HepG2 (cell line): ENCODE results near the gene RMRP. TPM values are rescaled to one million over a fixed set of nuclear protein-coding genes. Genes with fewer than 3 reads are reported as not detected.

Experiments used
- ARID5B ChIP-seq: IDR thresholded peaks from 2 replicates; pipeline ENCODE4 v1.4.0; 2020; ENCODE audit warnings: mild to moderate bottlenecking, missing genetic modification reagents
- ARNT2 ChIP-seq: sonication (generic); formaldehyde crosslinking; IDR thresholded peaks from 2 replicates; pipeline ENCODE4 v1.8.0; 2022; ENCODE audit warnings: mild to moderate bottlenecking, low read depth, missing genetic modification reagents, moderate library complexity
- EHMT2 ChIP-seq: fragments of 200-600 bp; sonication (generic); IDR thresholded peaks from 2 replicates; pipeline ENCODE4 v1.7.0; 2017; ENCODE audit warnings: antibody characterized with exemption, low read depth, low read length, borderline replicate concordance
- EP300 ChIP-seq, 3 experiments: sonication (generic) in 1 of 3; formaldehyde crosslinking in 1 of 3; IDR thresholded peaks; 2 replicates each; pipeline versions ENCODE4 v1.5.1 to v1.6.1; 2011 to 2020; ENCODE audit warnings: low read depth in 2 of 3, low read length in 2 of 3, borderline replicate concordance in 1 of 3, improper control_type of control experiment in 1 of 3, mild to moderate bottlenecking in 1 of 3, missing genetic modification reagents in 1 of 3, moderate library complexity in 1 of 3
- GATAD1 ChIP-seq: IDR thresholded peaks from 2 replicates; pipeline ENCODE4 v1.6.1; 2016; ENCODE audit warnings: missing genetic modification reagents, missing compliant biosample characterization
- GPBP1L1 ChIP-seq: sonication (generic); formaldehyde crosslinking; IDR thresholded peaks from 2 replicates; pipeline ENCODE4 v1.5.0; 2020; ENCODE audit warnings: mild to moderate bottlenecking, missing genetic modification reagents
- JUNB ChIP-seq: sonication (generic); formaldehyde crosslinking; IDR thresholded peaks from 2 replicates; pipeline ENCODE4 v1.8.0; 2022; ENCODE audit warnings: missing genetic modification reagents, mild to moderate bottlenecking, borderline replicate concordance
- KAT2B ChIP-seq: fragments of 150-350 bp; IDR thresholded peaks from 2 replicates; pipeline ENCODE4 v1.6.1; 2014; ENCODE audit warnings: low read depth, low read length, borderline replicate concordance
- MTA1 ChIP-seq: sonication (generic); formaldehyde crosslinking; IDR thresholded peaks from 2 replicates; pipeline ENCODE4 v1.4.0; 2020; ENCODE audit warnings: missing genetic modification reagents, mild to moderate bottlenecking, borderline replicate concordance
- PLRG1 ChIP-seq: fragments of 450-650 bp; conservative IDR thresholded peaks from 2 replicates; pipeline ENCODE4 v1.6.1; 2016
- PREB ChIP-seq: sonication (generic); formaldehyde crosslinking; IDR thresholded peaks from 2 replicates; pipeline ENCODE4 v1.4.0; 2020; ENCODE audit warnings: missing genetic modification reagents
- RFXANK ChIP-seq: IDR thresholded peaks from 2 replicates; pipeline ENCODE4 v1.6.1; 2016
- SNAPC2 ChIP-seq: sonication (generic); formaldehyde crosslinking; IDR thresholded peaks from 2 replicates; pipeline ENCODE4 v1.8.1; 2022; ENCODE audit warnings: mild to moderate bottlenecking, missing genetic modification reagents
- SNRNP70 ChIP-seq: fragments of 200-400 bp; formaldehyde crosslinking; IDR thresholded peaks from 2 replicates; pipeline ENCODE4 v1.6.1; 2017; ENCODE audit warnings: mild to moderate bottlenecking, low read depth, low read length, moderate library complexity
- SP1 ChIP-seq, 2 experiments: fragments of 450-650 bp in 1 of 2; sonication (generic) in 1 of 2; formaldehyde crosslinking in 1 of 2; IDR thresholded peaks; 2 replicates each; pipeline versions ENCODE4 v1.4.0 to v1.6.1; 2016 to 2020; ENCODE audit warnings: missing genetic modification reagents in 1 of 2
- SRSF4 ChIP-seq: fragments of 200-400 bp; formaldehyde crosslinking; IDR thresholded peaks from one replicate; pipeline ENCODE4 v1.6.1; 2018; ENCODE audit warnings: mild to moderate bottlenecking, low read depth, low read length, moderate library complexity; ENCODE audit not compliant: poor library complexity, severe bottlenecking
- SSRP1 ChIP-seq: IDR thresholded peaks from 2 replicates; pipeline ENCODE4 v1.6.1; 2016; ENCODE audit warnings: control low read depth
- ZBTB8A ChIP-seq: sonication (generic); formaldehyde crosslinking; IDR thresholded peaks from 2 replicates; pipeline ENCODE4 v1.4.0; 2020; ENCODE audit warnings: mild to moderate bottlenecking, low read depth, missing genetic modification reagents, borderline replicate concordance
- ZFP82 ChIP-seq: sonication (generic); formaldehyde crosslinking; IDR thresholded peaks from 2 replicates; pipeline ENCODE4 v1.5.1; 2020; ENCODE audit warnings: mild to moderate bottlenecking, missing genetic modification reagents, borderline replicate concordance
- ZNF547 ChIP-seq: sonication (generic); formaldehyde crosslinking; IDR thresholded peaks from 2 replicates; pipeline ENCODE4 v1.5.1; 2020; ENCODE audit warnings: mild to moderate bottlenecking, missing genetic modification reagents
- polyA plus RNA-seq, 8 experiments: library from polyadenylated mRNA; depleted of rRNA in 3 of 8; stranded (reverse) in 7 of 8; unstranded in 1 of 8; fragments of >200 nt; fragmentation: Illumina TruSeq in 4 of 8; extraction: Trizol in 4 of 8; gene quantifications; 2 replicates each; pipeline versions ENCODE4 v1.2.1 to v1.2.3, GENCODE V29; 2011 to 2016; ENCODE audit warnings: low read depth in 4 of 8, missing spikeins in 1 of 8, mixed read lengths in 1 of 8; ENCODE audit not compliant: insufficient read depth in 1 of 8
- total RNA-seq, 5 experiments: library from RNA; depleted of rRNA; stranded (reverse); fragments of >200 nt; fragmentation: Illumina TruSeq; extraction: Trizol; gene quantifications; 2 replicates each; pipeline ENCODE4 v1.2.3, GENCODE V29; 2016; ENCODE audit warnings: low read depth in 1 of 5
- TF ChIP-seq, protein P1 (sequence below), 2 experiments: fragments of 450-650 bp in 1 of 2; sonication (generic) in 1 of 2; formaldehyde crosslinking; IDR thresholded peaks; 2 replicates each; pipeline versions ENCODE4 v1.5.0 to v1.8.0; 2020 to 2022; ENCODE audit warnings: mild to moderate bottlenecking in 1 of 2, missing genetic modification reagents in 1 of 2

The RMRP gene
- total and polyA plus RNA-seq, 2 of the 13 experiments (the other 11 are each of a cell fraction or from before 2014, with no cell fraction given): 51.4 to 4,025 TPM

DNA sequence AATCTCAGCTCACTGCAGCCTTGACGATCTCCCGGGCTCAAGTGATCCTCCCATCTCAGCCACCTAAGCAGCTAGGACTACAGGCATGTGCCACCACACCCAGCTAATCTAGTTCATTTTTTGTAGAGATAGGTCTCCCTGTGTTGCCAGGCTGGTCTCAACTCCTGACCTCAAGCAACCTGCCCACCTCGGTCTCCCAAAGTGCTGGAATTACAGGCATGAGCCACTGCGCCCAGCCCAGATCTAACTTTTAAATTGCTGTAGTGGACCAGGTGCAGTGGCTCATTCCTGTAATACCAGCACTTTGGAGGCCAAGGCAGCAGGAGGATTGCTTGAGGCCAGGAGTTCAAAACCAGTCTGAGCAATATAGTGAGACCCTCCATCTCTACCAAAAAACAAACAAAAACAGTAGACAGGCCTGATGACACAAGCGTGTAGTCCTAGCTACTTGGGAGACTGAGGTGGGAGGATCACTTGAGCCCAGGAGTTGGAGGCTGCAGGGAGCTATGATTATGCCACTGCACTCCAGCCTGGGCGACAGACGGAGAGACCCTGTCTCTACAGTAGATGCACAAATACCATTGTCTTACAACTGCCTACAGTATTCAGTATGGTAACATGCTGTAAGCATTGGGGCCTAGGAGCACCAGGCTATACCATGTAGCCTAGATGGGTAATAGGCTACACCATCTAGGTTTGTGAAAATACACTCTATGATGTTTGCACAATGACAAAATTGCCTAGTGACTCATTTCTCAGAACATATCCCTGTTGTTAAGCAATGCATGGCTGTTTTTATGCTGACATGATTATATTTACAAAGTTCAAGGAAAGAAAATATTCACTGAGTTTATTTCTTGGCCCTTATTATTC is 5.6 kb downstream of the RMRP start (continued):
- TF ChIP-seq KAT2B (no peak), SRSF4 (no peak), SNRNP70 (no peak), ZFP82 (no peak), EP300 (IDR thresholded peaks at IDR 0.05; ENCODE audit: low read depth in 2 of 2, low read length in 2 of 2) (peak in 1 of 2 experiments; percentile 31; a peak in 1 of 4 replicates), EP300 (CRISPR knock-in tag; IDR thresholded peaks at IDR 0.05; ENCODE audit: borderline replicate concordance) (no peak), GATAD1 (no peak), MTA1 (CRISPR knock-in tag) (no peak), GPBP1L1 (CRISPR knock-in tag) (no peak), EHMT2 (no peak), SP1 (IDR thresholded peaks at IDR 0.05) (no peak), SP1 (CRISPR knock-in tag; IDR thresholded peaks at IDR 0.05) (no peak), ARID5B (peak; percentile 36; the same call in 1 of the 2 replicates), SNAPC2 (0 out of 2 replicates have a peak, but pooled peaks have one; percentile 26), ZNF547 (CRISPR knock-in tag) (no peak), JUNB (CRISPR knock-in tag) (no peak), ZBTB8A (CRISPR knock-in tag) (no peak), SSRP1 (CRISPR knock-in tag) (peak; percentile 37; the same call in 1 of the 2 replicates), RFXANK (CRISPR knock-in tag) (no peak), ARNT2 (CRISPR knock-in tag) (no peak), PREB (CRISPR knock-in tag) (no peak), PLRG1 (no peak)
- TF ChIP-seq, protein P1, sequence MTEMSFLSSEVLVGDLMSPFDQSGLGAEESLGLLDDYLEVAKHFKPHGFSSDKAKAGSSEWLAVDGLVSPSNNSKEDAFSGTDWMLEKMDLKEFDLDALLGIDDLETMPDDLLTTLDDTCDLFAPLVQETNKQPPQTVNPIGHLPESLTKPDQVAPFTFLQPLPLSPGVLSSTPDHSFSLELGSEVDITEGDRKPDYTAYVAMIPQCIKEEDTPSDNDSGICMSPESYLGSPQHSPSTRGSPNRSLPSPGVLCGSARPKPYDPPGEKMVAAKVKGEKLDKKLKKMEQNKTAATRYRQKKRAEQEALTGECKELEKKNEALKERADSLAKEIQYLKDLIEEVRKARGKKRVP (CRISPR knock-in tag; IDR thresholded peaks at IDR 0.05): peak in 1 of 2 experiments; percentile 33; a peak in 1 of 4 replicates
